ENCODE data around the gene RTN3.

GRCh38 chr11:63769714-63770455 lies 88.6 kb downstream of the RTN3 start:
- no peak for TF ChIP-seq ZNF8 (CRISPR knock-in tag; IDR thresholded peaks at IDR 0.05)
- TF ChIP-seq ZFP3 (CRISPR knock-in tag; IDR thresholded peaks at IDR 0.05): no peak
